GM18499 (cell line): Measurements from ENCODE around the gene SNX12.
"Not testable (repeated sequence)": the region's sequence is repeated elsewhere in the genome, so short reads cannot be mapped to it uniquely, and the experiment has no call there.

Experiments used
- ATAC-seq: cut with Tn5 transposase; IDR thresholded peaks from one replicate; pipeline ENCODE4 v1.9.1; 2021; ENCODE audit warnings: moderate number of reproducible peaks; ENCODE audit not compliant: insufficient read depth, unreplicated experiment

Gene SNX12

GRCh38 chrX:71095033-71095432 lies 26.9 kb upstream of the SNX12 start:
- no peak for ATAC-seq

GRCh38 chrX:71091263-71091662 lies 23.1 kb upstream of the SNX12 start:
- no peak for ATAC-seq

GRCh38 chrX:71085900-71086299 lies 17.8 kb upstream of the SNX12 start:
- ATAC-seq, result no peak

- ATAC-seq, result no peak
Observed at GRCh38 chrX:71082822-71083221, 14.7 kb upstream of the SNX12 start.

GRCh38 chrX:71082124-71082647 lies 14.1 kb upstream of the SNX12 start:
- ATAC-seq, result no peak

GRCh38 chrX:71081330-71082123 lies 13.4 kb upstream of the SNX12 start:
- ATAC-seq, result no peak

- ATAC-seq, result no peak
Observed at GRCh38 chrX:71070531-71070930, 2.4 kb upstream of the SNX12 start.

GRCh38 chrX:71067712-71068043 lies 456 bp downstream of the SNX12 start:
- ATAC-seq, result no peak

GRCh38 chrX:71067089-71067488 lies 1.0 kb downstream of the SNX12 start:
- ATAC-seq, result no peak

- no peak for ATAC-seq
Observed at GRCh38 chrX:71060127-71060526, 8.0 kb downstream of the SNX12 start.

GRCh38 chrX:71057848-71058530 lies 10.1 kb downstream of the SNX12 start:
- no peak for ATAC-seq

GRCh38 chrX:71056867-71057266 lies 11.3 kb downstream of the SNX12 start:
- no peak for ATAC-seq

- peak; percentile 91 for ATAC-seq
Observed at GRCh38 chrX:71053217-71053621, 14.9 kb downstream of the SNX12 start.

- ATAC-seq, result no peak
Observed at GRCh38 chrX:71052721-71053120, 15.4 kb downstream of the SNX12 start.

GRCh38 chrX:71047891-71048290 lies 20.2 kb downstream of the SNX12 start:
- not testable (repeated sequence) for ATAC-seq

- no peak for ATAC-seq
Observed at GRCh38 chrX:71017396-71017939, 50.7 kb downstream of the SNX12 start.
